ENCODE data around the gene HNRNPCL2.
"Not testable (repeated sequence)": the region's sequence is repeated elsewhere in the genome, so short reads cannot be mapped to it uniquely, and the experiment has no call there.

HNRNPCL2 gene

DNA sequence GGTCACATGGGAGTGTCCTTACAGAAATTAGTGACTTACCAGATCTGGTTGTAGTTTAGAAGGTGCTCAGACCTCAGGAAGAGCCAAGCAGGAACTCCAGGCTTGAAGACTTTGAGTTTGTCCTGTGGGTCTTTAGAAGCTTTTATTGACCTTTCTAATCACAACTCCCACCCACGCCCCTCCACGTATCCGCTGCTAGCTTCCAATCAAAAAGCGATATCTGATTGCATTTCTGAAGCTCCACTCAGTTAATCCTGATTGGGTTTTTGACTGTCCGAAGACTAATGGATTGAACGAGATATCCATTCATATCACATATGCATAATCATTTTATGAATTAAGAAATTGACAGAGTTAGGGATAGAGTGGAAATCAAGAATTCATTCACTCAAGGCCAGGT is at the start of gene HNRNPCL2:
HNRNPCL2 (minus strand) TSS at position 101 of the 400 bp plus-strand sequence. CDS start 454 bp downstream, outside the sequence.
- not testable (repeated sequence) for H2AFZ ChIP-seq (ENCODE audit: low read length, unreplicated experiment); H3K27ac ChIP-seq (ENCODE audit: low read depth, low read length); H3K4me1 ChIP-seq (ENCODE audit: control insufficient read depth, insufficient read depth, low read length, unreplicated experiment); H3K79me2 ChIP-seq (ENCODE audit: control insufficient read depth, insufficient read depth, low read length, unreplicated experiment); H3K36me3 ChIP-seq (ENCODE audit: insufficient read depth, low read length); H3K4me3 ChIP-seq (ENCODE audit: low read depth, low read length); H3K27me3 ChIP-seq (ENCODE audit: insufficient read depth, low read length)

DNA sequence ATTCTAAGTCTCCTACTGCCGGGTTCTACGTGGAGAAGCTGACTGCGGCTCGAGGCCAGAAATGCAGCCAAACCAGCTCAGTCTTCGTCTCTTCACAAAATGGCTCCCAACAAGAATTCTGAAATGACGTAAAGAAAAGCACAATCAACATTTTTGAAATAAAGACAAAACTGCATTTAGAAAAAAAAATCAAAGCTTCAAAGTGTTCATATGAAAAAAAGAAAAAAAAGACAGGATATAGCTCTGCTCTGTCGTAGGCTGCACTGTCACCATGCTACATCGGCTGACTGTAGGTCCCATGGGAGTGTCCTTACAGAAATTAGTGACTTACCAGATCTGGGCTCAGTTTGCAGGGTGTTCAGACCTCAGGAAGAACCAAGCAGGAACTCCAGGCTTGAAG is 48.9 kb upstream of the HNRNPCL2 start, which contains the start of gene HNRNPCL4:
HNRNPCL4 (minus strand) TSS at position 101 of the 400 bp plus-strand sequence. CDS start 164 bp downstream, outside the sequence.
- not testable (repeated sequence) for H3K4me3 ChIP-seq (ENCODE audit: low read depth, low read length); H3K27me3 ChIP-seq (ENCODE audit: insufficient read depth, low read length); H2AFZ ChIP-seq (ENCODE audit: low read length, unreplicated experiment); H3K36me3 ChIP-seq (ENCODE audit: insufficient read depth, low read length); H3K4me1 ChIP-seq (ENCODE audit: control insufficient read depth, insufficient read depth, low read length, unreplicated experiment); H3K27ac ChIP-seq (ENCODE audit: low read depth, low read length); H3K79me2 ChIP-seq (ENCODE audit: control insufficient read depth, insufficient read depth, low read length, unreplicated experiment)

DNA sequence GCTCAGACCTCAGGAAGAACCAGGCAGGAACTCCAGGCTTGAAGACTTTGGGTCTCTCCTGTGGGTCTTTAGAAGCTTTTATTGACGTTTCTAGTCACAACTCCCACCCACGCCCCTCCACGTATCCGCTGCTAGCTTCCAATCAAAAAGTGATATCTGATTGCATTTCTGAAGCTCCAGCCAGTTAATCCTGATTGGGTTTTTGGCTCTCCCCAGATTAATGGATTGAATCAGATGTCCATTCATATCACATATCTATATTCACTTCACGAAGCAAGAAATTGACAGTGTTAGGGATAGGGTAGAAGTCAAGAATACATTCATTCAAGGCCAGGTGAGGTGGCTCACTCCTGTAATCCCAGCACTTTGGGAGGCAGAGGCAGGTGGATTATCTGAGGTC is 39.3 kb upstream of the HNRNPCL2 start, which contains the start of gene PRAMEF26:
PRAMEF26 (minus strand) TSS at position 101 of the 400 bp plus-strand sequence. CDS start 2,914 bp downstream, outside the sequence.
- not testable (repeated sequence) for H3K36me3 ChIP-seq (ENCODE audit: insufficient read depth, low read length); H3K79me2 ChIP-seq (ENCODE audit: control insufficient read depth, insufficient read depth, low read length, unreplicated experiment); H2AFZ ChIP-seq (ENCODE audit: low read length, unreplicated experiment); H3K4me1 ChIP-seq (ENCODE audit: control insufficient read depth, insufficient read depth, low read length, unreplicated experiment); H3K4me3 ChIP-seq (ENCODE audit: low read depth, low read length); H3K27me3 ChIP-seq (ENCODE audit: insufficient read depth, low read length); H3K27ac ChIP-seq (ENCODE audit: low read depth, low read length)

- H3K4me3 ChIP-seq (ENCODE audit: low read depth, low read length); H3K79me2 ChIP-seq (ENCODE audit: control insufficient read depth, insufficient read depth, low read length, unreplicated experiment): not testable (repeated sequence)
These were observed 46.2 kb downstream of the HNRNPCL2 start, which contains the start of gene PRAMEF25 for GRCh38 chr1:13070474-13070873. Gene PRAMEF25 (plus strand): TSS chr1:13070774. CDS start chr1:13073694, 2,920 bp downstream.

More at GRCh38 chr1:13070474-13070873, 46.2 kb downstream of the HNRNPCL2 start, which contains the start of gene PRAMEF25:
- not testable (repeated sequence) for H3K27ac ChIP-seq (ENCODE audit: low read depth, low read length); H3K27me3 ChIP-seq (ENCODE audit: insufficient read depth, low read length); H3K36me3 ChIP-seq (ENCODE audit: insufficient read depth, low read length); H3K4me1 ChIP-seq (ENCODE audit: control insufficient read depth, insufficient read depth, low read length, unreplicated experiment); H2AFZ ChIP-seq (ENCODE audit: low read length, unreplicated experiment)

Data from ACC112 (cell line).